HG02642 (cell line): ENCODE measurements around the gene IRAK3.

ENCODE experiments used
- ATAC-seq: cut with Tn5 transposase; IDR thresholded peaks from one replicate; pipeline ENCODE4 v1.9.1; 2021; ENCODE audit warnings: mild to moderate bottlenecking; ENCODE audit not compliant: unreplicated experiment, poor library complexity

IRAK3 gene

DNA sequence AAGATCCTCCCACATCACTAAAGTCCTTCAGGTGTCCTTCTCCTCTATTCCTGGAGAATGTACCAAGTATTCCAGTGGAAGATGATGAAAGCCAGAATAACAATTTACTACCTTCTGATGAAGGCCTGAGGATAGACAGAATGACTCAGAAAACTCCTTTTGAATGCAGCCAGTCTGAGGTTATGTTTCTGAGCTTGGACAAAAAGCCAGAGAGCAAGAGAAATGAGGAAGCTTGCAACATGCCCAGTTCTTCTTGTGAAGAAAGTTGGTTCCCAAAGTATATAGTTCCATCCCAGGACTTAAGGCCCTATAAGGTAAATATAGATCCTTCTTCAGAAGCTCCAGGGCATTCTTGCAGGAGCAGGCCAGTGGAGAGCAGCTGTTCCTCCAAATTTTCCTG lies 58.7 kb downstream of the IRAK3 start:
- ATAC-seq: no peak

DNA sequence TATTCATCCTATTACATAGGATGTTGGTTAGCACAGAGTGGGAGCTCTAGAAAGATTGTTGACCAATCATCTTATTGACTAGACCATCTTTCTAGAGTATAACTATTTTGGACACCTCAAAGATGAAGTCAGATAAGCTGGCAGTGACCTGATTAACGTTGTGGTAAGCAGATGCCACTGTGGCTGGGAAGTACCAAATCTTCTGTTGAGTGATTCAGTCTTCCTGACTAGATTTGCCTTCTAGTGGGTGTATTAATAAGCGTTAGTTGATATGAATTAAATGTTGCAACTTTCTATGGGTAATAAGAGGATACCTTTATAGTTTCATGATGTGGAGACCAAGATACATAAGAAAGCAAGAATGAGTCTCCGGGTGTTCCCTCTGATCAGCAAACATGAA lies 62.0 kb downstream of the IRAK3 start:
- ATAC-seq: no peak

DNA sequence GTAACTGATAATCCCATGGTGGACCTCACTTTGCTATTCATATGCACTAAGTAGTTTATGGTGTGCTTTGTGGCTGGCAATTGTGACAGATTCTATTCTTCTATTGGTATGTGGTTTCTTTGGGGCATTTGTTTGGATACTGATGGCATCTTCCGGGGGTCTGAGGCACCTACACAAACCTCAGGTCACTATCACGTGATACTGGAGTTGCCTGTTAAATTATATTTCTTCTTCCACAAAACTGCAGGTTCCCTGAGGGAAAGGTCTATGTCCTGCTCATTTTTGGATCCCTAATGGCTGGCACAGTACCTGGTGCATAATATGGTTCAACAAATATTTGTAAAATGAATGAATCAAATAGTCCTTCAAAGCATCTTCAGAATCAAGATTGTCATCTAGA lies 63.8 kb downstream of the IRAK3 start:
- ATAC-seq: no peak

DNA sequence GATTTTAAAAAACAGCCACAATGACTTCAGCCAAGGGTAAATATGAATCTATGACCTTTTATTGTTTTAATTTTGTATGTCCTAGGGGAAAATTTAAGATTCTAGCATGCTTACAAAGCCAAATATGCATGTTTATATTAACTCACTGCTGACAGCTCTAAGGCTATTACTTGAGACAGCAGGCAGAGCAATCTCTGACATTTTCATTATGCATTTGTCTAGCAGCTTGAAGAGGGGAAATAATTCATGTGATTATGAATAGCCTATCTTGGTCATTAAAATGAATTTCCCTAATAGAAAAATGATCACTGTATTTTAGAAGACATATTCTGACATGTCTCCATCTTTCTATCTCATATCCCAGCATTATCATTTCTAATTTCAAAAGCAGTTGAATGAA lies 66.7 kb downstream of the IRAK3 start:
- ATAC-seq: no peak

DNA sequence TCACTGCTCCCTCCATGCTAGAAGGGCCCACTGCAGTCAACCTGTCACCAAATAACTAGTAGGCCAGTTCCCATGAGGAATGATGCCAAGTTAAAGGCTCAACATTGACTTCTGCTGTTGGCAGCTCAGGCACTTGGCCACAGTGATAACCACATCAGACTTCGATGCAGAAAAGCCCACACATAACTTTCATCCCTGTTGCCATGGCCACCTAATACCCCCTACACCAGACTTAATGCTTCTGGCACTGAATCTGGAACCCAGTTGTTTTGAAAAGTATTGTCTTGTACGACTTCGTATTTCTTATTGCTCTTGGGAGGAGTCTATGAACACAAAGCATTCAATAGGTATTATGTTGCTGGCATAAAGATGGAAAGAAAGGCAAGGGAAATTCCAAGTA lies 69.0 kb downstream of the IRAK3 start:
- ATAC-seq: no peak

DNA sequence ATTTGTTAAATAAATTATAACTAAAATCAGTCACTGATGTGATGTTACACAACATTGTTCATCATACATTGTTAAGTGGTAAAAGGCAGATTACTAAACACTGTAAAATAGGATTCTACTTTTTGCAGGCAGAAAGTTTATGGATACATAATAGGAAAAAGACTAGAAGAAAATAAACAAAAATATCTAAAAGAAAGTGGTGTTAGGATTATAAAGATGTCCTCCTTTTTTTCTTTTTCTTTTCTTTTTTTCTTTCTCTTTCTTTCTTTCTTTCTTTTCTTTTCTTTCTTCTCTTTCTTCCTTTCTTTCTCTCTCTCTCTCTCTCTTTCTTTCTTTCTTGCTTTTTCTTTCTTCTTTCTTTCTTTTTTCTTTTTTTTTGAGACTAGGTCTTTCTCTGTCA lies 73.7 kb downstream of the IRAK3 start:
- ATAC-seq: no peak

DNA sequence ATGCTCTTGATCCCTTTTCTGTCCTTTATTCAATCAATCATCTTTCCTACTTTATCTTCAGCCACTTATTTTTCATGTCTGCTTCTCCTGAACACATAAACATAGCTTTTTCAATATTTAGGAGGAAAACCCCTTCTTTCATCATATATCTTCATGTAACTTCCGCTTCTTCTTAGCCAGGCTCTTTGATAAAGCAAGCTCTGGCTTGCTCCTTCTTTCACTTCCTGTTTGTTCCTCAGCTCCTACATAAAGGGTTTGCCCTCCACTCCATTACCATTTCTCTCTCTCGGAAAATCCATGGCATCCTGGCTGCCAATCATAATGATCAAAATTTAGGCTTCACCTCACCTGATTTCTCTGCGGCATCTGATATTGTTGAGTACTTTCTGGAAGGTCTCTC lies 79.5 kb downstream of the IRAK3 start:
- ATAC-seq: no peak

DNA sequence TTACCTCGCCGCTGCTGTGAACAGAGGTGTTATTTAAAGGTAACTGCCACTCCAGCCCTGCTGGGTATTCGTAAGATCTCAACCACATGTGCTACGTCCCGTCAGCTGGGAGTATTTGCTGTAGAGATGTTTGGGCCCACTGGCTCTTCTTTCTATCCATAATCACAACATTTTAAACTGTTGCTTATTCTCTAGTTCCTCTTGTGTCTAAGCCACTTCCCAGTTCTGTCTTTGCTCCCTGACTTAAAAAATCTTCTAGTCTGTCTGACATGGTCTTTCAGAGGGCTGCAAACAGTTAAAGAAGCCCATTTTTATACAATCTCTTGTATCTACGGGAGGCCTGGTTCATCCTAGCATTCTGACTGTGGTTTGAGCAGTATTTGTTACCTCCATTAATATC lies 80.1 kb downstream of the IRAK3 start:
- ATAC-seq: no peak

DNA sequence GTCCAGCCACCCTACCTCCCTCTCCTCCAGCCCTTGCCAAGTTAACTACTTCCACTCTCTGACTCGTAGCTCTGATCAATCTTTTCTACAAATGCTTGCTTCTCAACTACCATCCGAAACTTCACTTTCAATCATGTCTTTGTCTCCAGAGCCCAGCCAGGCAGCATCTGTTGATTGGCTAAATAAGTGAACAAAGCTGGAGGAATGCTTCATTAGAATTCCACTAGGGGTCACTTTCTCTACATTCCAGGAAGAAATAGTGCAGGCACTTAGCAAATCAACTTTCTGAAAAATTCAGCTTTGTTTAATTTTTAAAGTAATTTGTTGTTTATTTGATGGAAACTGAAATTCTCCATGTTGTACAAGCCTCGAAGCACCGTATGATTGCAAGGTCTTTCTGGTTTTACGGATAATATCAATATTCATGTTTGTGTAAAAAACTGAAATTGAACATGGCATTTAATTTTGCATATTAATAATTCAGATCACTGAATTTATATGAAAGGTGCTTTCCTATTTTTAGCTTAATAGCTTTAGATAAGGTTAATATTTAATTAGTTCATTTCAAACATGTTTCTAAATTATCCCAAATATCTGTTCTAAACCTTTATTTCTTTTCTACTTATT lies 80.9 kb downstream of the IRAK3 start:
- ATAC-seq: no peak

DNA sequence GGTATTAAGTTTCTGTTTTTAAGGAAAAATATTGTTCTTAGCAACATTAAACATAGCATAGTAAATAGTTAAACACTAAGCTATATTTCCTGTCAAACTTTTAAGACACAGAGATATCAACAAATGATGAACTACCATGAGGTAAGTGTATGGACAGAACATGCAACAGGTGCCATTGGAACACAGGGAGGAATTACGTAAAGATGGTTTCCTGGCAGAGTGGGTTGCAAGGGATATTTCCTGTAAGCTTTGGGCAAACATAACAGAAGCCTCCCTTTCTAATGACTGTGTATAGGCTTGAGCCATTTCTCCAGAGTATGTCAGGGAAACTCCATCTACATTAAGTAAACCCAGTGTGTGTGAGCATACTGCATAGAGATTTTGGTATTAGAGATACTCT lies 81.6 kb downstream of the IRAK3 start:
- ATAC-seq: no peak

DNA sequence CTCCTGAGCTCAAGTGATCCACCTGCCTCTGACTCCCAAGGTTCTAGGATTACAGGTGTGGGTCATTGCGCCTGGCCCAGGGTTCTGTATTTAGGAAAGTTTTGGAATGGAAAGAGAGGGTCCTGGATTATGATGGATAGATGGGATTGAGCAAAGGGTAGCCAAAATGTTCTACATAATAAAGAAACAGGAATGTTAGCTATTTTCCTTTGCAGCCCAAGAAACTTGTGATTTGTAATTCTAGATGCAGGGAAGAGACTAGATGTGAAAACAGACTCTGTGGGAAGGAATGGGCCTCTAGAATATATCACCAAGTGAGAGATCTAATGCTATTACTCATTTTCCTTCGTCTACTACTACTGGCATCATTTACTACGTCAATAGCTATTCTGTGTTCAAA lies 83.6 kb downstream of the IRAK3 start:
- ATAC-seq: no peak

DNA sequence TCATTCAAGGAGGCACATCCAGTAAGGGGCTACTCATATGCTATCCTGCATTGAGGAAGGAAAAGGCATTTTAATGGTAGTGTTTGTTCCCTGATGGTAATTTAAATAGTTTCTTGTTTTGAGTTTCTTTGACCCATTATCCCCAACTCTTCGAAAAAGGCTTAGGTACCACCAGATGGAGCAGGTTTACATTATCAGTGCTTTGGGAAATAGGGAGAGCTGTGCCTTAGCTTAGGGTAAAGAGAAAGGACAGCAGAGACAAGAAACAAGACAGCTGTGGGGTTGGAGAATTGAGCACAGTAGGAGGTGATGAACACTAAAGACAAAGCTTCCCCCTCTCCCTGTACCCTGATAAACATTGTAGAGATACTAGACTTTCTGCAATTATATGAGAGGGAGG lies 84.1 kb downstream of the IRAK3 start:
- ATAC-seq: no peak

DNA sequence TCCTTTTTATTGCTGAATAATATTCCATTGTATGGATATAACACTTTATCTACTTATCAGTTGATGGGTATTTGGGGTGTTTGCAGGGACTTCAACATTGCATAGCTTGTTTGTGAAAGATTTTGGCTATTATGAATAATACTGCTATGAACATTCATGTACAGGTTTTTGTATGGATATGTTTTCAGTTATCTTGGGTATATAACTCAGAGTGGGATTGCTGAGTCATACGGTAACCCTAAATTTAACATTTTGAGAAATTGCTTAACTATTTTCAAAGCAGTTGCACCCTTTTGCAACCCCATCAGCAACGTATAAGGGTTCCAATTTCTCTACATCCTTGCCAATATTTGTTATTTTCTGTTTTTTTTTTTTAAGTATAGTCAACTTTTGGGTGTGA lies 86.0 kb downstream of the IRAK3 start:
- ATAC-seq: peak; percentile 43

DNA sequence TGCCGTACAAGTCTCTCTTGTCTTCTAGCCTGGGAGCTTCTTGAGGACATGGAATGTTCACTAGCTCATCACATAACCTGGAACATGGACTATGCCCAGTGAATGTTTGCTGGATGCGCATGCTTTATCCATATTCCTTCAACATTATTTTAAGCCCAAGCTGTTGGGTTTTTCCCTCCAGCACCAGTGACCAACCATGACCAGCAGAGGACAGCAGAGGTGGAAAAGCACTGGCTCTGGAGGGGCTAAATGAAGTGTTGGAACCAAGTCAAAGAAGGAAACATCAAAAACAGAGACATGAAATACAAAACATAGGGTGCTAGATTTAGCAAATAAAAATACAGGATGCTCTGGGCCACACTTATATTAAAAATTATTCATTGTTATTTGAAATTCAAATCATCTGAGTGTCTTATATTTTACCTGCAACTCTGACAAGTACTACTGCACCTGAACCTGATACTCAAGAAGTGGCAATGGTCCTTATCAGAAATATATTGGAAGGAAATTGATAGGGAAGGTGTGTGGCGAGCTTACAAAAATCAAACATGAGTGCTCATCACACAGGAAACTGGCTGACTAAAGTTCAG lies 90.2 kb downstream of the IRAK3 start:
- no peak for ATAC-seq

DNA sequence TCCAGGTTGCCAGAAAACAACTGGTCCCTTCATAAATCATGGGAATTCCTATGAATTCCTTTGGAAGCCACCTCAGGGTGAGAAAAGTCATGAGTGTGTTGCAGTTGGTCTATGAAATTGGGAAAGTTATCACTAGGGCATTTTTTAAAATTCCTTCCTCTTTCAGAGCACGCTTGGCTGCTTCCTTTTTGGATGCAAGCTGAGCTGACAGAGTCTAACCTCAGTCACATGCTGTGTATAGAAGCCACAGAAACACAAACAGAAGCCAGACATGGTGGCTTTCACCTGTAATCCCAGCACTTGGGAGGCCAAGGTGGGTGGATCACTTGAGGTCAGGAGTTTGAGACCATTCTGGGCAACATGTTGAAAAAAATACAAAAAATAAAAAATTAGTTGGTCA lies 91.5 kb downstream of the IRAK3 start:
- ATAC-seq: no peak

DNA sequence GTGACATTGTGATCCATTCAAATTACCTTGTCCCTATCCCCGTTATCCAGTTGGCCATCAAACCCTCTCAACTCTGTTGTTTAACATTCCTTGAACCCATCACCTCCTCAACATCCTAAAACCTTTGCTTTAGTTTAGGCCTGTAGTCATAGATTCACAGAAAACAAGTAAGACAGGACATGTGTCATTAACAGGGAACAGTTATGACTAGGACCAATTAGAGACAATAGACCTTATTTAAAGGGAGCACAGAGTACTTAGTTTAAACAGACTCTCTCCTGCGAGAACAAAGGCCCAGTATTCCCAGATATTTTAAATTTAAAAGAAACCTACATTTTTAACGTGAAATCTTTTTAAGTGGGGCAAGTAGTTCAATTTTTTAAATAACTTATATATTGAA lies 93.2 kb downstream of the IRAK3 start:
- ATAC-seq: no peak

DNA sequence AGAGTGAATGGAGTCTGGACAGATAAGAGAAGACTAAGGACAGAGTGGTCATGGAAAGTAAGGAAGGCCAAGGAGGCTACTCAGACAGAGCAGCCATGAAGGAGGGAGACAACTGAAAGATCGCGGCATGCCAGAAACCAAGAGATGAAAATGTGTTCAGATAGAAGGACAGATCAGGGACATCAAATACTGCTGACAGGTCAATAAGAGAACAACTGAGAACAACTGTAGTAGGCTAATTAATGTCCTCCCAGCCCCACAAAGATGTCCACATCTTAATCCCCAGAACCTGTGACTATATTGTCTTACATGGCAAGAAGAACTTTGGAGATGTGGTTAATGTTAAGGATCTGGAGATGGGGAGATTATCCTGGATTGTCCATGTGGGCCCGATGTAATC lies 98.3 kb downstream of the IRAK3 start:
- ATAC-seq: no peak

DNA sequence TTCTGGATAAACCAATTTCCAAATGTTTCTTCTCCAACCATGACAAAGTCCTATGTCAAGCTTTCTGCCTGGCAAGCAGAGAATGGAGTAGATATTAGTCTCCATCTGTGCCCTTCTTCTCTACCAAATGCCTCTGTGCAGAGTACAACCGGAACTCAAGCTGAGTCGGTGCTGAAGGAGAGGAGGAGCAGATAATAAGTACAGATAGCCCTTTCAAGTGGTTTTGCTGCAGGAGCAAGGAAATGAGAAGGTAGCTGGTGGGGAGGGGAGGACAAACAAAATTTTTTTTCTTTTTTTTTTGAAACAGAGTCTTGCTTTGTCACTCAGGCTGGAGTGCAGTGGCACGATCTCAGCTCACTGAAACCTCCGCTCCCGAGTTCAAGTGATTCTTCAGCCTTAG lies 99.1 kb downstream of the IRAK3 start:
- ATAC-seq: no peak

DNA sequence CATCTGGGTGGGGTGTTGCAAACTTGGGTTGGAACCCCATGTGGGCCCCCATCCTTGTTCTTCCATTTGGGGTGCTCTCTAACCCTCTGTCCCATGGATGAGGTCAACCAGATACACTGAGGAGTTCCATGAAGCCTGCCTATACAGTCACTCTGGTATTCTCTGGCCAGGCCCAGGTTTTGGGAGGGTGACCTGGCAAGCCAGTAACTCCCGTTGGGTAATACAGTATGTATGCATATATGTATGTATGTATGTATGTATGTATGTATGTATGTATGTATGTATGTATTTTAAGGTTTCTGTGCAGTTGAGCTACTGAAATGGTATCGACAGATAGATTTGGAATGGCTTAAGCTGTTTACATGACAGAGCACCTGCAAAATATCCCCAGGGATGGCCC lies 100.5 kb downstream of the IRAK3 start:
- ATAC-seq: no peak

DNA sequence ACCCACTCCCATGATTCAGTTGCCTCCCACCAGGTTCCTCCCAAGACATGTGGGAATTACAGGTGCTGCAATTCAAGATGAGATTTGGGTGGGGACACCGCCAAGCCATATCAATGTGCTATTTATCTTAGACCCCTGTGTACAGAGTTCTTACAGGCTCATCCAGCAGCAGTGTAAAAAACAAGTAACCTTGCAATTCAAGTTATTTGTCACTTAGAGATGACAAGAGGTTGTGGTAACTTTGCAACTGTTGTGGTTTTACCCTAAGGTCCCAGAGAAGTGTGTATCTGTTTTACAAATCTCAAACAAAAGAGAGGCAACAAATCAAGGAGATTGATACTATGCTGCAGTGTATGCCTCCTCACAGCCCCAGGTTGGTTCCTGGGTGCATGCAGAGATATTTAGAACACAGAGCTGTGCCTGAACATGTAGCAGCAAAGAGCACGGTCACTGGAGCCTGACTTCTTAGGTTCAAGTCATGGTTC lies 101.7 kb downstream of the IRAK3 start:
- no peak for ATAC-seq

DNA sequence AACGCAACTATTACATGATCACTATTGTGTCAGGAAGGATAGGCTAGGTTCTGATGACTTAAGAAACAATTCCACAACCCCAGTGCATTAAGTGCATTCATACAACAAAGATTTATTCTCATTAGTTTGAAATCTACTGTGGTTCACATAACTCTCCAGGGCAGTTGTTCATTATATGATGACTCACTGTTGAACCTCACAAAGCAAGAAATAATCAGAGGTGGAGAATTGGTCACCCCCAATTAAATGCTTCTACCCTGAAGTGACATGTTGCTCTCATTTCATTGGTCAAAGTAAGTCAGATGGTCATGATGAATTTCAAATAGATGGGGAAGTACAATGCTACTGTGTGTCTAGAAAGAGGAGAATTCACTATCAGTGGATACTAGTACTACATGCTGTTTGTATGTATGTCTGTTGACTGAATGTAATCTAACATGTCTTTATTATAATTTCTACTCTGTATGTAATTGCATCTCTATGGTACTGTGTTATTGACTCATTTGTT lies 107.2 kb downstream of the IRAK3 start:
- no peak for ATAC-seq

DNA sequence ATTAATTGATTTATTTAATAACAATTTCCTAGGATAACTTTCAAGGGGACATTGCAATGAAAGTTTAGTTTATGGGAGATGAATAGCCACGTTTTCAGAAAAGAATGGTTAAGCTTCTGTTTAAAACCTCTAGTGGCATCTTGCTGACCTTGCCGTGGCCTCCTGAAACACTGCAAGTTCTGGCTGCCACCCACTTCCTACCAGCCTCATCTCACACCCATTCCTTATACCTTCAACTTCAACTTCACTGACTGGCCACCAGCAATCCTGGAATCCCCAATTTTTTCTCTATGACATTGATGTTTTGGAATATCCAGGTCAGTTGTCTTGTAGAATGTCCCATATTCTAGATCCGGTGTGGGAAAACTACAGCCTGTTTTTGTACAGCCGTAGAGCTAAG lies 108.1 kb downstream of the IRAK3 start:
- no peak for ATAC-seq
